Natural killer cell treated with Interleukin-12 subunit alpha and Interleukin-12 subunit beta and Interleukin-15 and Interleukin-18, amount 100 ng/mL, for 72 hours (primary cell): ENCODE measurements around the gene KANSL1L. TPM values are rescaled to one million over a fixed set of nuclear protein-coding genes. Genes with fewer than 3 reads are reported as not detected.
A peak's percentile ranks its signal among the peaks of the same experiment; 100 is the strongest.

Experiments
- ATAC-seq, 2 donors: fragments of 150-1000 bp; cut with Tn5 transposase in 1 of 2; sonication (Bioruptor Pico), chemical (Tn5 transposase) in 1 of 2; 2 replicates each; pipeline ENCODE4 v1.10.0; 2021
- DNase-seq: peaks from one replicate; pipeline ENCODE4 v3.0.0; 2022; ENCODE audit warnings: low spot score
- H3K27ac Mint-ChIP-seq, 2 donors: 1 replicate in 1 of 2; 2 replicates in 1 of 2; pipeline ENCODE4 v1.8.0; 2022; ENCODE audit warnings: mixed read lengths in 2 of 2, mild to moderate bottlenecking in 1 of 2, moderate library complexity in 1 of 2
- H3K27me3 Mint-ChIP-seq, 2 donors: 1 replicate in 1 of 2; 2 replicates in 1 of 2; pipeline ENCODE4 v1.8.0; 2022; ENCODE audit warnings: mixed read lengths in 2 of 2
- H3K36me3 Mint-ChIP-seq: one replicate; pipeline ENCODE4 v1.8.0; 2022; ENCODE audit warnings: mixed read lengths
- H3K4me1 Mint-ChIP-seq, 2 donors: 1 replicate in 1 of 2; 2 replicates in 1 of 2; pipeline ENCODE4 v1.8.0; 2022; ENCODE audit warnings: low read depth in 2 of 2, mixed read lengths in 2 of 2, mild to moderate bottlenecking in 1 of 2
- H3K4me3 Mint-ChIP-seq: one replicate; pipeline ENCODE4 v1.8.0; 2022; ENCODE audit warnings: mixed read lengths
- H3K9me3 Mint-ChIP-seq: 2 replicates; pipeline ENCODE4 v1.8.0; 2022; ENCODE audit warnings: mixed read lengths
- total RNA-seq, 2 donors: library from RNA; stranded (reverse); gene quantifications; one replicate each; pipeline ENCODE4 v1.2.3, GENCODE V29; 2022

Gene KANSL1L, protein sequence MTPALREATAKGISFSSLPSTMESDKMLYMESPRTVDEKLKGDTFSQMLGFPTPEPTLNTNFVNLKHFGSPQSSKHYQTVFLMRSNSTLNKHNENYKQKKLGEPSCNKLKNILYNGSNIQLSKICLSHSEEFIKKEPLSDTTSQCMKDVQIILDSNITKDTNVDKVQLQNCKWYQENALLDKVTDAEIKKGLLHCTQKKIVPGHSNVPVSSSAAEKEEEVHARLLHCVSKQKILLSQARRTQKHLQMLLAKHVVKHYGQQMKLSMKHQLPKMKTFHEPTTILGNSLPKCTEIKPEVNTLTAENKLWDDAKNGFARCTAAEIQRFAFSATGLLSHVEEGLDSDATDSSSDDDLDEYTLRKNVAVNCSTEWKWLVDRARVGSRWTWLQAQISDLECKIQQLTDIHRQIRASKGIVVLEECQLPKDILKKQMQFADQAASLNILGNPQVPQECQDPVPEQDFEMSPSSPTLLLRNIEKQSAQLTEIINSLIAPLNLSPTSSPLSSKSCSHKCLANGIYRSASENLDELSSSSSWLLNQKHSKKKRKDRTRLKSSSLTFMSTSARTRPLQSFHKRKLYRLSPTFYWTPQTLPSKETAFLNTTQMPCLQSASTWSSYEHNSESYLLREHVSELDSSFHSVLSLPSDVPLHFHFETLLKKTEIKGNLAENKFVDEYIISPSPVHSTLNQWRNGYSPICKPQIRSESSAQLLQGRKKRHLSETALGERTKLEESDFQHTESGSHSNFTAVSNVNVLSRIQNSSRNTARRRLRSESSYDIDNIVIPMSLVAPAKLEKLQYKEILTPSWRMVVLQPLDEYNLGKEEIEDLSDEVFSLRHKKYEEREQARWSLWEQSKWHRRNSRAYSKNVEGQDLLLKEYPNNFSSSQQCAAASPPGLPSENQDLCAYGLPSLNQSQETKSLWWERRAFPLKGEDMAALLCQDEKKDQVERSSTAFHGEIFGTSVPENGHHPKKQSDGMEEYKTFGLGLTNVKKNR
- 1 to 10 TPM; 7.5 to 9.2 TPM for total RNA-seq

DNA sequence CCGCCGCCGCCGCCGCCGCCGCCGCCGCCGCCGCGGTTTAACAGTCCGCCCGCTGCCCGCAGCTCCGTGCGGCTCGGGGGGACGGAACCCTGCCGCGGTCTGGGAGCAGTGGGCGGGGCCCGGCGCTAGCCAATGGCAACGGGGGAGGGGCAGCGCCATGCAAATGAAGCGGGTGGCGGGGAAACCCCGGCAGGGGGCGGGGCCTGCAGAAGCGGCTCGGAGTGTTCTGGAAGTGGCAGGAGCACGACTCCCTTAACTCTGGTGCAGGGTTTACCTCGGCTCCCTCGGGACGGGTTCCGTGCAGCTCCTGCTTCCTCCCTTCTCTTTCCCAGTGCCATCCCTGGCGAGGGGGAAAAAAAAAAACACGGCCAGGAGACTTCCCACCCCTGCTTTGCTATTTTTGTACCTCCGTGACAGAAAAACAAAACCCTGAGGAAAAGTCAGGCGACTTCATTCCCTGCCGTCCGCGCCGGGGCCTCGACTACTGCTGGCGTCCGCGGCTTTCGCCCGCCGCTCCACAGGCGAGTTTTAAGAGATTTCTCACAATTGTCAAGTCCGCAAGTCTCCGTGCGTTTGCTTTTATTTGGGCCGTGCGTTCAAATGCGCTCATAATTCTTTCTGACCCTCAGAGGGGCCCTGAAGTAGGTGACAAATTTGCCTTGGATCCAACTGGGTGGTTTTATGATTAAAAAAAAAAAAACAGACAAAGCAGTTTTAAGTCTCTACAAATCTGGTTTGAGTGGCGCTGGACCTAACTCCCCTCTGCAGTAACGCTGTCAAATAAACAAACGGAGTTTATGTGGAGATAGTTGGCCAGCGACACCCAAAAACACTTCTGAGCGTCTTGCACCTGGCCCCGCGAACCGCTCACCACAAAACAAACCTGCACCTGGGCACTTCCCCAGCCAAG, at the start of gene KANSL1L:
KANSL1L (minus strand) TSS at position 101 of the 910 bp plus-strand sequence. CDS start 16,827 bp downstream, outside the sequence.
- H3K27ac Mint-ChIP-seq: peak within 1 kb of the TSS; percentile 99 to 100
- H3K4me3 Mint-ChIP-seq: peak within 1 kb of the TSS; percentile 100
- peak; percentile 94 for ATAC-seq
- peaks cover 16 to 34% of the 10 kb centered on the region in 2 donors for H3K4me1 Mint-ChIP-seq
- H3K36me3 Mint-ChIP-seq: no peaks in the 10 kb centered on the region
- no peaks in the 10 kb centered on the region for H3K9me3 Mint-ChIP-seq
- peak; percentile 99 for DNase-seq
- H3K27me3 Mint-ChIP-seq: peaks cover 8 to 19% of the 10 kb centered on the region in 2 donors

DNA sequence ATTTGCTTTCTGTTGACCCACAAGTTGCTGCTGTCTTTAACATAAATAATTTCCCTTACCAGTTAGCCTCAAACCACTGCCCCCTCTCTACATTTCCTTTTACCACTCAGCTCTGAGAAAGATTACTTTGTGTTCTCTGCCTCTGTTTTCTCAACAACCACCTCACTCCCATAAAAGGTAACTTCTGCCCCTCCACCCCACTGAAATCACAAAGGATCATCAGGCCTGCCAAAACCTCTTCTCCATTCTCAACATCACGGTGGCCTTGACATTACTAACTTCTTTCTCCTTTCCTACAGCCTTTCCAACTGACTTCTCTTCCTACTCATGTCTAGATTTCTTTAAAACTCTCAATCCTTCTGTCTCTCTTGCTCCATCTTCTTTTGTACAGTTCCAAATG, 43.9 kb upstream of the KANSL1L start:
- Mint-ChIP-seq H3K9me3 (no peaks in the 10 kb centered on the region), H3K27me3 (peaks cover 7 to 9% of the 10 kb centered on the region in 2 donors), H3K4me1 (no peaks in the 10 kb centered on the region), H3K27ac (no peak overlapping the region), H3K4me3 (no peak overlapping the region), H3K36me3 (no peaks in the 10 kb centered on the region)
- DNase-seq: no peak
- no peak for ATAC-seq

DNA sequence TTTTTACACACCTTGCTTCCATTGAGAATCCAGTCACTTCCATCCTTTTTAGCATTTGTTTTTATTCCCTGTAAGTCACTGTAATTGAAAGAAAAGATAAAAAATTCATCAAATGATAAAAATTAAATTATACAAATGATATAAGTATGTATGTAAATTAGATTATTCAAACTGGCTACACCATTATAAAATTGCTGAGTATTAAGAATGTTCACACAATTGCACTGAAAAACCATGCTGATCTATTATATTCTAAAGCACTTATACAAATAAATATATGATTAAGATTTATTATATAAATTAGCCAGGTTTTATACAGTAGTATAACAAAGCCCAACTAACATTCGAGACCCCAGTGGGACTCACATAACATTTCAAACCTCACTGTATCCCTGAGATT, 39.0 kb upstream of the KANSL1L start:
- Mint-ChIP-seq H3K27ac (no peak overlapping the region), H3K4me3 (no peak overlapping the region), H3K4me1 (no peaks in the 10 kb centered on the region), H3K27me3 (peaks cover 11 to 17% of the 10 kb centered on the region in 2 donors), H3K9me3 (no peaks in the 10 kb centered on the region), H3K36me3 (no peaks in the 10 kb centered on the region)
- no peak for ATAC-seq
- no peak for DNase-seq

DNA sequence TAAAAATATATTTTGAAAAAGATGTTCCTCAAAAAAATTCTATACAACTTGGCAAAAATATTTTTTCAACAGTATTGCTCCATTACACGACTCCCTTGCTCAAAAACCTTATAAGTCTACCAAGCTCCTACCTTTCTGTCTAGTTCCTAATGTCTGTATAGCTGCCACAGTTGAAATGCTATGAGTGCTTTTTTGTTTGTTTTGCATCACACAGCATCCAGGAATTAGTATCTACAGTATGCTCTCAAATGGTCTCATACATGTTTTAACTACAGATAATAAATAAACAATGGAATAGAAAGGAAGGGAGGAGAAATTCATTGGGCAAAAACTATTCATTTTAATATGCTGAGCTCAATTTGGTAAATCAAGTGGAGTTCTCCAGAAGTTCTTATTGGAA, 36.7 kb upstream of the KANSL1L start:
- Mint-ChIP-seq H3K36me3 (no peaks in the 10 kb centered on the region), H3K4me1 (no peaks in the 10 kb centered on the region), H3K4me3 (no peak overlapping the region), H3K27me3 (peaks cover 17 to 21% of the 10 kb centered on the region in 2 donors), H3K27ac (no peak overlapping the region), H3K9me3 (no peaks in the 10 kb centered on the region)
- no peak for DNase-seq
- no peak for ATAC-seq

DNA sequence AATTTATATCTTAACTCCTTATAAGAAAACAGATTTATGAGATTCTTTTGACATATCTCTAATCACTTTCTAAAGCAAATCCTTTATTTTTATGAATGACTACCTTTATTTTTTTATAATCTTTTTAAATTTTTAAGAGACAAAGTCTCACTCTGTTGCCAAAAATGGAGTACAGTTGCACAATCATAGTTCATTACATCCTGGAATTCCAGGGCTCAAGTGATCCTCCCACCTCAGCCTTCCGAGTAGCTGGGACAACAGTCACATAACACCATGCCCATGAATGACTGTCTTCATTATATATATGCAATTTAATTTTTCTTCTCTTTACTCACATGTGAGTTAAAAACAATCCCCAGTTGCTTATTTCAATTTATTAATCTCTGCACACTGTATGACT, 32.3 kb upstream of the KANSL1L start:
- H3K9me3 Mint-ChIP-seq: no peaks in the 10 kb centered on the region
- H3K27me3 Mint-ChIP-seq: peaks cover 22 to 36% of the 10 kb centered on the region in 2 donors
- ATAC-seq (no peak), DNase-seq (no peak)
- H3K27ac Mint-ChIP-seq: no peak overlapping the region
- H3K4me3 Mint-ChIP-seq: no peak overlapping the region
- no peaks in the 10 kb centered on the region for H3K4me1 Mint-ChIP-seq
- no peaks in the 10 kb centered on the region for H3K36me3 Mint-ChIP-seq

DNA sequence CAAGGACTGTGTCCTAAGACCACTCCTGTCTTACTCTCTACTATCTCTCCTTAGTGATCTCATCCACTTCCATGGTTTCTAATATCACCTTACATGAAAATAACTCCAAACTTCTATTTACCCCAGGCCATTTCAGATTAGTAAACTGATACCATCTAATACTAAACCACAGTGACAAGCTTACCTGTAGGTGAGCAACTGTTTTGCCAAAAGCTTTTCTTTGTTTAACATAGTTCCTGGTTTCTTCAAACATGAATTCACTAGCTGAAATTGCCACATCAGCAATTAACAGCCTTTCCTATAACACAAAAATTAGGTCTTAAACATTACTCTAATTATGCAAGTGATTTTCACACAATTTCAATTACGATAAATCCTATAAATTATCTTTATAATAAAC, 31.9 kb upstream of the KANSL1L start:
- no peaks in the 10 kb centered on the region for H3K4me1 Mint-ChIP-seq
- no peaks in the 10 kb centered on the region for H3K36me3 Mint-ChIP-seq
- no peak overlapping the region for H3K27ac Mint-ChIP-seq
- DNase-seq: no peak
- peaks cover 22 to 34% of the 10 kb centered on the region in 2 donors for H3K27me3 Mint-ChIP-seq
- no peak for ATAC-seq
- no peak overlapping the region for H3K4me3 Mint-ChIP-seq
- H3K9me3 Mint-ChIP-seq: no peaks in the 10 kb centered on the region

DNA sequence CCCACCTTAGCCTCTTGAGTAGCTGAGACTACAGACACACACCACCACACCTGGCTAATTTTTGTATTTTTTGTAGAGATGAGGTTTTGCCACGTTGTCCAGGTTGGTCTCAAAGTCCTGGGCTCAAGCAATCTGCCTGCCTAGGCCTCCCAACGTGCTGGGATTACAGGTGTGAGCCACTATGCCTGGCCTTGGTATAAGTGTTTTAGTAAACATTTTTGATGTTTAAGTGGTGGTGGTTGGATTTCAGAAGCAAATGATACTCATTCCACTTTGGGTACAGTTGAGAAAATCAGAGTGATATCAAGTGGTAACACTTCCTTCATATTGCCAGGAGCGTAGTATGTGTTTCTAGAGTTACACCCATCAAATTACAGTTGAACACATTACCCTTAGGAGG, 28.6 kb upstream of the KANSL1L start:
- H3K36me3 Mint-ChIP-seq: no peaks in the 10 kb centered on the region
- DNase-seq (no peak), ATAC-seq (no peak)
- no peaks in the 10 kb centered on the region for H3K4me1 Mint-ChIP-seq
- H3K4me3 Mint-ChIP-seq: no peak overlapping the region
- no peak overlapping the region for H3K27ac Mint-ChIP-seq
- H3K27me3 Mint-ChIP-seq: peaks cover 11 to 19% of the 10 kb centered on the region in 2 donors
- no peaks in the 10 kb centered on the region for H3K9me3 Mint-ChIP-seq

DNA sequence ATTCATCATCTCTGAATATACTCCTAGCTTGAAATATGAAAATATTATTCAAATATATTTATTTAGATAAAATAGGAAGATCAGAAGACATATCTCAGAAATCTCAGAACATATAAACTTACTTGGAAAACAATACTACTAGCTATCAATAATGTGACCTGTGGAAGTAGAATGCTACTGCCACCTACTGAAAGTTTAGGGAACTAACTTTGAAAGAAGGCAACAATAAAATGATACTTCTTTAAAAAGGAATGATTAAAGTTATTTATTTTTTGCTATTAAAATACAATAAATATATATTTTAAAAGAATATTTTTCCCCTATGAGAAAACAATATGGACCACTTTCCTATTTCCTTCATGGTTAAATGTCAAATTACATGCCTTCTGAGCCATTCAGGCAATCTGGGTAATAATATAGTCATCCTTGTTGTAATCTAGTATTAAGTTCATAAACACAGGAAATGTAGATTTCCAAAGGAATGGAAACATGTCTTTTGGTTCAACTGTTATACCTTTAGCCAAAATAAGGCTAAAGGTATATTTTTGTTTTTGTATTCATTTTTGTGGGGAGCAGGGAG, 28.1 kb upstream of the KANSL1L start:
- no peak overlapping the region for H3K4me3 Mint-ChIP-seq
- ATAC-seq: no peak
- no peaks in the 10 kb centered on the region for H3K36me3 Mint-ChIP-seq
- H3K27me3 Mint-ChIP-seq: peaks cover 11 to 19% of the 10 kb centered on the region in 2 donors
- H3K9me3 Mint-ChIP-seq: no peaks in the 10 kb centered on the region
- no peaks in the 10 kb centered on the region for H3K4me1 Mint-ChIP-seq
- no peak for DNase-seq
- H3K27ac Mint-ChIP-seq: no peak overlapping the region

DNA sequence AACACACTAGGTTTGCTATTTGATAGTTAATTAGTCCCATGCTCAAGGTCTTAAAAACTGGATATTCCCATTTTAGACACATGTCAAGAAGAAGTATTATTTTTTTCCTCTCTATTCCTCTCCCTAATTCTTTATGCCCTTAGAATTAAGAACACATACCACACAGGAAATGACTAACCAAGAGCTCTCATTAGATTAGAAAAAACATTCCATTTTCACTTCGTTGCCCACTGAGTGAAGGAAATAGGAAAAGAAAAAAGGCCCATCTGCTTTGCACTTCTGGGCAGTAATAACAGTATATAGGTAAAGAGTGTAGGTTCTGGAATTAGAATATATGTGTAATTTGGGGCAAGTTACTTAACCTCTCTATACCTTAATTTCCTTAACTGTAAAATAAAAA, 27.1 kb upstream of the KANSL1L start:
- Mint-ChIP-seq H3K27ac (no peak overlapping the region), H3K4me1 (no peaks in the 10 kb centered on the region), H3K36me3 (no peaks in the 10 kb centered on the region), H3K9me3 (no peaks in the 10 kb centered on the region), H3K27me3 (peaks cover 7 to 19% of the 10 kb centered on the region in 2 donors), H3K4me3 (no peak overlapping the region)
- ATAC-seq: no peak
- DNase-seq: no peak

DNA sequence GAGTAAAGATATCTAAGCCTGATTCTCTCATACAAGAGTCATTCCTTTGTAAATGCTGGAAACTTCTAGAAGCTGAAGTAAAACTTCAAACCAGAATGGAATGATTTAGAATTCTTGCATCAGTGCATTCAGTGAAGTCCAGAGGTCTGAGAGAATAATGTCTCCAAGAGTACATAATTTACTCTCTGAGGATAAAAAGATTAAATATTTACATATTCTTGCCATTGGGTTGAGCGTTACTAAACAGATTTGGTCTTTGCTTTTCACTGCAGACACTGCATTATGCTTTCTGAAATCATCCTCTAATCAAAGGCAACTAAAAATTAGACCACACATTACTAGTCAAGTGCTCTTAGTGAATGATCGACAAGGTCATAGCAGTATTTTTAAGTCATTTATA, 26.5 kb upstream of the KANSL1L start:
- peaks cover 3 to 13% of the 10 kb centered on the region in 2 donors for H3K27me3 Mint-ChIP-seq
- no peaks in the 10 kb centered on the region for H3K36me3 Mint-ChIP-seq
- H3K4me3 Mint-ChIP-seq: no peak overlapping the region
- H3K4me1 Mint-ChIP-seq: no peaks in the 10 kb centered on the region
- no peak for DNase-seq
- H3K9me3 Mint-ChIP-seq: no peaks in the 10 kb centered on the region
- H3K27ac Mint-ChIP-seq: no peak overlapping the region
- ATAC-seq: no peak

DNA sequence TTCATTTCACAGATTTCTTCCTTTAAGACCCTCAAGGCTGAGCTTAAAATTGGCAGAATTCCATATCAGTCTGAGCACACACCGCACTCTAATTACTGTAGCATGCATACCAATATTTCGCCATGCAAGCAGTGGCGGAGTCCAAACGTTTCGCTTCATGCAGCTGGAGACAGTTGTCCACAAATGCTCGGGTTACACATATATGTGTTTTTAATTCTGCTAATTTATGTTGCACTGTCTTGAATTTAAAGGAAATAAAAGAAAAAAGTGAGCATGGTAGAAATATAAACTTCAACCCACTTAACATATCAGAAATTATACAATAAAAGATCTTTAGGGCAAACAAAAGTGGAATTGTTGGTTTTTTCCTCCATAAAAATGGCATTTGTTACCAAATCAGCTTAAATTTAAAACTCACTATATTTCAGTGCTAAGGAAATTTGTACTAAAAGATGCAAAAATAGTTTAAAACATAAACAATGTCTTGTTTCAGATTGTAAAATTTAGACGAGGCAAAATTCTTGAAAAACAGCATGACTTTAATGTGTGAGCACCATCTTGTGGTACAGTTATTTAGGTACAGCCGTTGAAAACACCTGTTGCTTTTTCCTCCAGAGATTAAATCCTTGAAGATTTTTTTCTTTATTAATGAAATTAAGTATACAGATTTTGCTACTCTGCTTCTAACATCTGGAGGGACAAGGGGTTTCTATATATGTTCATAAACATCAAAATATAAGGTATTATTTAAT, 24.1 kb upstream of the KANSL1L start:
- ATAC-seq (no peak), DNase-seq (no peak)
- Mint-ChIP-seq H3K4me3 (no peak overlapping the region), H3K27me3 (peaks cover 0 to under 1% of the 10 kb centered on the region in 2 donors), H3K36me3 (no peaks in the 10 kb centered on the region), H3K9me3 (no peaks in the 10 kb centered on the region), H3K4me1 (no peaks in the 10 kb centered on the region), H3K27ac (no peak overlapping the region)

DNA sequence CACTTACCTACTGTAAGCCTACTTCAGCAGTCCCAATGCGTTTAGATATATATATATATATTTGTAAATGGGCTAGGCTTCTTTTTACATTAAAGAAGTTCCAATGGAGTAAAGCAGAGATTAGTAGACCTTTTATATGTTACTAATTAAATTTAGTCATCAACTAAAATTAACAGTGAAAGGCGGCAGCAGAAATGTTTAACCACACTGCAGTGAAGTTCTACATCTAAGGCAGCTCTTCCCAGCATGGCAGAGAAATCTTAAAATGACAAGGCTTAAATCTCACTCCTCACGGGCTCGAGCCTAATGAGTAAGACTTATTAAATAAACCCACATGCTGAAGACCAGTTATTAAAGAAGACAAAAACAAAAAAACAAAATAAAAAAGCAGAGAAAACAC, 19.1 kb upstream of the KANSL1L start:
- ATAC-seq (no peak), DNase-seq (no peak)
- H3K27me3 Mint-ChIP-seq: peaks cover 0 to 5% of the 10 kb centered on the region in 2 donors
- no peak overlapping the region for H3K27ac Mint-ChIP-seq
- no peaks in the 10 kb centered on the region for H3K4me1 Mint-ChIP-seq
- H3K36me3 Mint-ChIP-seq: peaks cover 13% of the 10 kb centered on the region
- peaks cover 8% of the 10 kb centered on the region for H3K9me3 Mint-ChIP-seq
- no peak overlapping the region for H3K4me3 Mint-ChIP-seq
